Measurements from ENCODE around the gene FBXO34.

FBXO34 gene

GRCh38 chr14:55285048-55285652 is 13.9 kb downstream of the FBXO34 start:
- Histone ChIP-seq H4K20me1 (ENCODE audit: insufficient read depth, low read length) (peaks cover 65% of the 10 kb centered on the region), H3K27ac (ENCODE audit: low read length) (no peak overlapping the region), H3K4me2 (ENCODE audit: insufficient read depth, low read length) (no peak overlapping the region), H3K27me3 (ENCODE audit: insufficient read depth, low read length, poor library complexity) (no peaks in the 10 kb centered on the region), H3K4me1 (ENCODE audit: insufficient read depth, low read length) (no peaks in the 10 kb centered on the region), H2AFZ (ENCODE audit: low read depth, low read length) (no peak overlapping the region), H3K9me3 (ENCODE audit: insufficient read depth, low read length, severe bottlenecking) (no peaks in the 10 kb centered on the region), H3K4me3 (ENCODE audit: low read depth in 1 of 2, low read length in 2 of 2) (no peak overlapping the region), H3K79me2 (ENCODE audit: insufficient read depth, low read length) (peaks cover 96% of the 10 kb centered on the region), H3K9ac (ENCODE audit: low read depth, low read length) (no peak overlapping the region), H3K36me3 (ENCODE audit: insufficient read depth, low read length) (peaks cover 3% of the 10 kb centered on the region; the same call in 1 of the 2 replicates)
- TF ChIP-seq EZH2 (IDR thresholded peaks at IDR 0.05; ENCODE audit: borderline replicate concordance, low read depth, low read length, severe bottlenecking) (no peak), CTCF (IDR thresholded peaks at IDR 0.05; ENCODE audit: borderline replicate concordance, extremely low read depth, low read length, poor library complexity, severe bottlenecking) (no peak)
- ATAC-seq (ENCODE audit: insufficient read depth, low read depth) (no peak), DNase-seq (no peak)

DNA sequence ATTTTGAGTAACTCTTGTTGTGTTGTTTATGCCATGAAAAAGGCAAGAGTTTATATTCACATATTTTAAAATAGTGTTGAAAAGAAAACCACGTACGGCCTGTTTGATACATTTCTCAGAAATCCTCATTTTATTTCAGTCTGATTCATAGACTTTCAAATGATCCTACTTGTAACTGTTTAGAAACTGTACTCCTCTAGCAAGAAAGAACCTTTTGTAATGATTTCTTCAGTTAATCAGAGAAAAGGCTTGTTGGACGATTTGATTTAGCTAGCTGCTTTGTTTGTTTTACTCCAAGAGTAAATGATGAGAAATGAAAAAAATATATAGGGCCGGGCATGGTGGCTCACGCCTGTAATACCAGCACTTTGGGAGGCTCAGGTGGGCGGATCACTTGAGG is 17.2 kb downstream of the FBXO34 start:
- DNase-seq (no peak), ATAC-seq (ENCODE audit: insufficient read depth, low read depth) (no peak)
- Histone ChIP-seq H4K20me1 (ENCODE audit: insufficient read depth, low read length) (peaks cover 63% of the 10 kb centered on the region), H3K9me3 (ENCODE audit: insufficient read depth, low read length, severe bottlenecking) (no peaks in the 10 kb centered on the region), H3K27ac (ENCODE audit: low read length) (no peak overlapping the region), H3K4me1 (ENCODE audit: insufficient read depth, low read length) (no peaks in the 10 kb centered on the region), H3K4me2 (ENCODE audit: insufficient read depth, low read length) (no peak overlapping the region), H3K4me3 (ENCODE audit: low read depth in 1 of 2, low read length in 2 of 2) (no peak overlapping the region), H3K9ac (ENCODE audit: low read depth, low read length) (no peak overlapping the region), H3K36me3 (ENCODE audit: insufficient read depth, low read length) (0 out of 2 replicates have a peak, but pooled peaks cover 3% of the 10 kb centered on the region), H2AFZ (ENCODE audit: low read depth, low read length) (no peak overlapping the region), H3K79me2 (ENCODE audit: insufficient read depth, low read length) (peaks cover 96% of the 10 kb centered on the region), H3K27me3 (ENCODE audit: insufficient read depth, low read length, poor library complexity) (no peaks in the 10 kb centered on the region)
- TF ChIP-seq EZH2 (IDR thresholded peaks at IDR 0.05; ENCODE audit: borderline replicate concordance, low read depth, low read length, severe bottlenecking) (no peak), CTCF (IDR thresholded peaks at IDR 0.05; ENCODE audit: borderline replicate concordance, extremely low read depth, low read length, poor library complexity, severe bottlenecking) (no peak)

- ATAC-seq (ENCODE audit: insufficient read depth, low read depth) (no peak), DNase-seq (no peak)
- no peaks in the 10 kb centered on the region for H3K27me3 ChIP-seq (ENCODE audit: insufficient read depth, low read length, poor library complexity)
- no peak for TF ChIP-seq CTCF (IDR thresholded peaks at IDR 0.05; ENCODE audit: borderline replicate concordance, extremely low read depth, low read length, poor library complexity, severe bottlenecking)
- TF ChIP-seq EZH2 (IDR thresholded peaks at IDR 0.05; ENCODE audit: borderline replicate concordance, low read depth, low read length, severe bottlenecking): no peak
- no peak overlapping the region for H3K9ac ChIP-seq (ENCODE audit: low read depth, low read length)
- H2AFZ ChIP-seq (ENCODE audit: low read depth, low read length): no peak overlapping the region
- no peaks in the 10 kb centered on the region for H3K9me3 ChIP-seq (ENCODE audit: insufficient read depth, low read length, severe bottlenecking)
- H3K36me3 ChIP-seq (ENCODE audit: insufficient read depth, low read length): no peaks in the 10 kb centered on the region
- H3K4me2 ChIP-seq (ENCODE audit: insufficient read depth, low read length): no peak overlapping the region
- H3K27ac ChIP-seq (ENCODE audit: low read length): no peak overlapping the region
- peaks cover 10% of the 10 kb centered on the region for H3K4me1 ChIP-seq (ENCODE audit: insufficient read depth, low read length)
- peaks cover 47% of the 10 kb centered on the region for H4K20me1 ChIP-seq (ENCODE audit: insufficient read depth, low read length)
- peaks cover 95% of the 10 kb centered on the region for H3K79me2 ChIP-seq (ENCODE audit: insufficient read depth, low read length)
- no peak overlapping the region for H3K4me3 ChIP-seq (ENCODE audit: low read depth in 1 of 2, low read length in 2 of 2)
Observed at GRCh38 chr14:55291480-55292081, 20.4 kb downstream of the FBXO34 start.
